H1 (cell line): ENCODE data around the gene LIMK1. TPM values are rescaled to one million over a fixed set of nuclear protein-coding genes. Genes with fewer than 3 reads are reported as not detected.

Source experiments
- CTCF ChIA-PET: fragments of 300-600 bp; sonication (Branson Sonifier 250); formaldehyde crosslinking; loops from one replicate; lab custom pipeline; 2021; ENCODE audit not compliant: partially characterized antibody; lab: Charles Lee
- POLR2A ChIA-PET: fragments of 300-600 bp; sonication (Branson Sonifier 250); formaldehyde crosslinking; loops from one replicate; lab custom pipeline; 2021; ENCODE audit warnings: inconsistent platforms; ENCODE audit not compliant: partially characterized antibody; lab: Charles Lee
- DNase-seq, 2 experiments: peaks; one replicate each; pipeline versions ENCODE4 v3.0.0 to v3.0.0-alpha.2; 2010 to 2022; ENCODE audit warnings: low spot score in 2 of 2, low read depth in 1 of 2, mixed read lengths in 1 of 2
- FAIRE-seq: peaks from 2 replicates; lab custom pipeline; 2011; peaks lifted over from hg19 to GRCh38; lab: Jason Lieb, UNC
- H2AFZ ChIP-seq: 2 replicates; pipeline ENCODE4 v1.8.1; 2012; ENCODE audit warnings: low read length, inconsistent platforms
- H2AK5ac ChIP-seq: 2 replicates; pipeline ENCODE4 v1.6.1; 2013; ENCODE audit warnings: low read depth, low read length
- H2BK120ac ChIP-seq: replicated peaks from 2 replicates; pipeline ENCODE3; 2013; ENCODE audit warnings: low read depth, low read length, inconsistent platforms
- H2BK12ac ChIP-seq: 2 replicates; pipeline ENCODE4 v1.6.1; 2013; ENCODE audit warnings: low read depth, low read length
- H2BK15ac ChIP-seq: 2 replicates; pipeline ENCODE4 v1.6.1; 2013; ENCODE audit warnings: low read length
- H2BK20ac ChIP-seq: 2 replicates; pipeline ENCODE4 v1.6.1; 2013; ENCODE audit warnings: low read length
- H2BK5ac ChIP-seq: 2 replicates; pipeline ENCODE4 v1.6.1; 2013; ENCODE audit warnings: low read depth, low read length
- H3K14ac ChIP-seq: 2 replicates; pipeline ENCODE4 v1.6.1; 2013; ENCODE audit warnings: inconsistent platforms; ENCODE audit not compliant: insufficient read length
- H3K18ac ChIP-seq: 2 replicates; pipeline ENCODE4 v1.6.1; 2013; ENCODE audit warnings: low read length; ENCODE audit errors: extremely low read depth
- H3K23ac ChIP-seq: 2 replicates; pipeline ENCODE4 v1.6.1; 2013; ENCODE audit warnings: inconsistent platforms; ENCODE audit not compliant: insufficient read length
- H3K23me2 ChIP-seq: 2 replicates; pipeline ENCODE4 v1.6.1; 2013; ENCODE audit warnings: low read depth, low read length
- H3K27ac ChIP-seq: 2 replicates; pipeline ENCODE4 v1.6.1; 2011; ENCODE audit warnings: low read depth, low read length, inconsistent platforms
- H3K27me3 ChIP-seq, 4 experiments: replicated peaks in 1 of 4; 1 replicate in 1 of 4; 2 replicates in 3 of 4; pipeline versions ENCODE4 v1.6.1 to v1.8.1; 2011 to 2013; ENCODE audit warnings: low read length in 3 of 4, mild to moderate bottlenecking in 3 of 4, inconsistent platforms in 2 of 4, mixed read lengths in 2 of 4, moderate library complexity in 1 of 4; ENCODE audit not compliant: control insufficient read depth in 3 of 4, insufficient read depth in 3 of 4; ENCODE audit errors: extremely low read depth in 1 of 4
- H3K36me3 ChIP-seq, 4 experiments: 2 replicates each; pipeline versions ENCODE4 v1.6.1 to v1.8.1; 2011 to 2013; ENCODE audit warnings: mild to moderate bottlenecking in 4 of 4, low read length in 3 of 4, moderate library complexity in 2 of 4, control low read depth in 1 of 4, inconsistent platforms in 1 of 4; ENCODE audit not compliant: insufficient read depth in 4 of 4, control insufficient read depth in 2 of 4
- H3K4ac ChIP-seq: replicated peaks from 2 replicates; pipeline ENCODE3; 2013; ENCODE audit warnings: low read length, low read depth, mixed read lengths, inconsistent platforms; ENCODE audit not compliant: insufficient read length
- H3K4me1 ChIP-seq, 4 experiments: replicated peaks in 1 of 4; 1 replicate in 1 of 4; 2 replicates in 3 of 4; pipeline versions ENCODE4 v1.6.1 to v1.8.1; 2011 to 2013; ENCODE audit warnings: low read length in 3 of 4, inconsistent platforms in 2 of 4, mixed read lengths in 1 of 4; ENCODE audit not compliant: insufficient read depth in 4 of 4, control insufficient read depth in 3 of 4
- H3K4me2 ChIP-seq, 2 experiments: 2 replicates each; pipeline versions ENCODE4 v1.6.1 to v1.8.1; 2011 to 2013; ENCODE audit warnings: low read depth in 2 of 2, low read length in 2 of 2, control low read depth in 1 of 2, inconsistent platforms in 1 of 2, mild to moderate bottlenecking in 1 of 2; ENCODE audit not compliant: insufficient read depth in 1 of 2
- H3K4me3 ChIP-seq, 4 experiments: fragments of 200-600, 300-600 bp in 1 of 4; sonication (generic), shearing (Covaris generic), sonication (Bioruptor Twin) in 1 of 4; 2 replicates each; pipeline versions ENCODE4 v1.5.1 to v1.8.1; 2011 to 2016; ENCODE audit warnings: low read length in 4 of 4, low read depth in 3 of 4, control low read depth in 2 of 4, inconsistent platforms in 2 of 4, mild to moderate bottlenecking in 2 of 4, mixed read lengths in 1 of 4, moderate library complexity in 1 of 4; ENCODE audit not compliant: insufficient read depth in 2 of 4; ENCODE audit errors: extremely low read depth in 1 of 4
- H3K56ac ChIP-seq: replicated peaks from 2 replicates; pipeline ENCODE3; 2013; ENCODE audit warnings: low read depth, mild to moderate bottlenecking, mixed read lengths, low read length, inconsistent platforms; ENCODE audit not compliant: insufficient read length
- H3K79me1 ChIP-seq: 2 replicates; pipeline ENCODE4 v1.6.1; 2013; ENCODE audit warnings: low read depth, low read length, control low read depth
- H3K79me2 ChIP-seq, 2 experiments: 2 replicates each; pipeline versions ENCODE4 v1.6.1 to v1.8.1; 2012 to 2013; ENCODE audit warnings: low read length in 2 of 2, mild to moderate bottlenecking in 2 of 2, inconsistent platforms in 1 of 2; ENCODE audit not compliant: insufficient read depth in 2 of 2, control insufficient read depth in 1 of 2
- H3K9ac ChIP-seq, 4 experiments: replicated peaks in 1 of 4; 1 replicate in 1 of 4; 2 replicates in 3 of 4; pipeline versions ENCODE4 v1.6.1 to v1.8.1; 2011 to 2013; ENCODE audit warnings: low read depth in 3 of 4, low read length in 3 of 4, control low read depth in 2 of 4, mild to moderate bottlenecking in 2 of 4, moderate library complexity in 2 of 4, inconsistent platforms in 1 of 4; ENCODE audit errors: extremely low read depth in 1 of 4
- H3K9me3 ChIP-seq, 2 experiments: 2 replicates each; pipeline versions ENCODE4 v1.6.1 to v1.8.1; 2012 to 2013; ENCODE audit warnings: mild to moderate bottlenecking in 2 of 2, moderate library complexity in 2 of 2, control low read depth in 1 of 2, inconsistent platforms in 1 of 2, low read depth in 1 of 2, low read length in 1 of 2, mixed read lengths in 1 of 2; ENCODE audit not compliant: insufficient read depth in 2 of 2
- H4K20me1 ChIP-seq, 2 experiments: replicated peaks in 1 of 2; 2 replicates each; pipeline versions ENCODE3 to v1.8.1; 2011 to 2013; ENCODE audit warnings: inconsistent platforms in 2 of 2, low read length in 2 of 2, mild to moderate bottlenecking in 1 of 2; ENCODE audit not compliant: insufficient read depth in 2 of 2, control insufficient read depth in 1 of 2
- H4K5ac ChIP-seq: 2 replicates; pipeline ENCODE4 v1.6.1; 2013; ENCODE audit warnings: low read length, low read depth, mixed read lengths, inconsistent platforms; ENCODE audit not compliant: insufficient read length
- H4K8ac ChIP-seq: 2 replicates; pipeline ENCODE4 v1.8.0; 2013; ENCODE audit warnings: mild to moderate bottlenecking, moderate library complexity, low read length, inconsistent platforms; ENCODE audit not compliant: insufficient read depth; ENCODE audit errors: extremely low read depth
- H4K91ac ChIP-seq: replicated peaks from 2 replicates; pipeline ENCODE3; 2013; ENCODE audit warnings: low read length, mixed read lengths, inconsistent platforms; ENCODE audit not compliant: insufficient read length
- CBX5 ChIP-seq: fragments of 300-800, 300-1000 bp; sonication (generic); IDR thresholded peaks from 2 replicates; pipeline ENCODE4 v1.7.1; 2016; ENCODE audit warnings: antibody characterized with exemption, low read length, low read depth
- CEBPB ChIP-seq: IDR thresholded peaks from 2 replicates; pipeline ENCODE4 v1.6.1; 2012; ENCODE audit warnings: low read depth, low read length
- CTBP2 ChIP-seq: IDR thresholded peaks from 2 replicates; pipeline ENCODE4 v1.7.0; 2011; ENCODE audit warnings: borderline replicate concordance, mild to moderate bottlenecking, moderate library complexity, mixed read lengths, low read length; ENCODE audit not compliant: insufficient read depth, insufficient read length
- EP300 ChIP-seq, 2 experiments: IDR thresholded peaks; 1 replicate in 1 of 2; 2 replicates in 1 of 2; pipeline ENCODE4 v1.6.1; 2011 to 2012; ENCODE audit warnings: low read depth in 2 of 2, low read length in 2 of 2, mild to moderate bottlenecking in 2 of 2, borderline replicate concordance in 1 of 2, inconsistent platforms in 1 of 2, moderate library complexity in 1 of 2
- KDM1A ChIP-seq: fragments of 200-600, 300-600 bp; sonication (generic); IDR thresholded peaks from 2 replicates; pipeline ENCODE4 v1.7.1; 2016; ENCODE audit warnings: mild to moderate bottlenecking, low read length, borderline replicate concordance
- KDM5A ChIP-seq: fragments of 200-600 bp; IDR thresholded peaks from 2 replicates; pipeline ENCODE4 v1.7.1; 2012; ENCODE audit warnings: mild to moderate bottlenecking, low read length, inconsistent platforms, mixed read lengths
- RAD21 ChIP-seq, 2 experiments: IDR thresholded peaks in 1 of 2; conservative IDR thresholded peaks in 1 of 2; 2 replicates each; pipeline ENCODE4 v1.6.1; 2011; ENCODE audit warnings: low read depth in 2 of 2, low read length in 2 of 2, improper control_type of control experiment in 1 of 2, inconsistent platforms in 1 of 2, mild to moderate bottlenecking in 1 of 2, moderate library complexity in 1 of 2
- SAP30 ChIP-seq: fragments of 300-600 bp; sonication (generic); IDR thresholded peaks from 2 replicates; pipeline ENCODE4 v1.7.1; 2012; ENCODE audit warnings: low read length, moderate library complexity, mild to moderate bottlenecking, inconsistent platforms; ENCODE audit not compliant: insufficient read depth, insufficient replicate concordance
- SIN3A ChIP-seq, 2 experiments: IDR thresholded peaks in 1 of 2; conservative IDR thresholded peaks in 1 of 2; 2 replicates each; pipeline ENCODE4 v1.6.1; 2011 to 2012; ENCODE audit warnings: low read length in 2 of 2, improper control_type of control experiment in 1 of 2, low read depth in 1 of 2, mild to moderate bottlenecking in 1 of 2
- TAF1 ChIP-seq: IDR thresholded peaks from 2 replicates; pipeline ENCODE4 v1.6.1; 2011; ENCODE audit warnings: mild to moderate bottlenecking, low read depth, low read length
- WGBS, 2 experiments: shearing (Covaris generic) in 1 of 2; methylation state at CpG; one replicate each; pipeline versions ENCODE4 v1.1.6 to v1.1.7; 2013 to 2015; ENCODE audit warnings: low lambda C conversion rate in 2 of 2, mixed read lengths in 2 of 2, inconsistent platforms in 1 of 2, low coverage in 1 of 2, missing lambda C conversion rate in 1 of 2; ENCODE audit not compliant: insufficient replicate concordance in 2 of 2, insufficient coverage in 1 of 2, insufficient read length in 1 of 2; ENCODE audit errors: extremely low coverage in 1 of 2, missing lambda C conversion rate in 1 of 2; 5-methylcytosine and 5-hydroxymethylcytosine counted together
- polyA plus RNA-seq, 7 experiments: library from polyadenylated mRNA; depleted of rRNA in 3 of 7; stranded (reverse) in 5 of 7; unstranded in 2 of 7; fragments of >200 nt in 5 of 7; fragments of 200-250 nt in 2 of 7; gene quantifications; 1 replicate in 5 of 7; 2 replicates in 1 of 7; 4 replicates in 1 of 7; pipeline versions ENCODE4 v1.2.1 to v1.2.3, GENCODE V29; 2011 to 2013; ENCODE audit warnings: missing spikeins in 2 of 7, mixed read lengths in 2 of 7
- total RNA-seq: library from RNA; stranded (reverse); fragmentation: NEBNext Ultra II Directional; extraction: Animal tissue kit (Norgen Biotek cat#: 25700); gene quantifications from 2 replicates; pipeline ENCODE4 v1.2.1, GENCODE V29; 2021
- TF ChIP-seq, protein P1 (sequence below): IDR thresholded peaks from 2 replicates; pipeline ENCODE4 v1.6.1; 2012; ENCODE audit warnings: inconsistent platforms

Gene LIMK1
- total and polyA plus RNA-seq, 2 of the 8 experiments (the other 6 are each of a cell fraction or from before 2014, with no cell fraction given) = 93.5 to 108 TPM

DNA sequence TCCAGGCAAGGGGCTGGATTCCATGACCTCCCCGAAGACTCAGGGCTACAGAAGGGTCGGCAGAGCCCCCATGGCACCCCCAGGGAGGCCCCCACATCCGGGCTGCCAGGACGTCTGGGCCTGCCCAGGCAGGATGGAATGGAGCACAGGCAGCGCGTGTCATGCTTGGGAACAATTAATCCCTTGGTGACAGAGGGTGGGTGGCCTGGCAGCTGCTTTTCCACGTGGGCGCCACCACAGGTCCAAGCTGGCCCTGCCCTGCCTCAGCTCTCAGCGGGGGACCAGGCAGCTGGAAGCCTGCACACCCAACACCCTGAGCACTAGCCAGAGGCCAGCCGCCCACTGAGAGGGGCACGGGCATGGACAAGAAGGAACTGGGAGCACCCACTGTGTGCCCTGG is 44.3 kb upstream of the LIMK1 start:
- Histone ChIP-seq H3K79me1 (no peaks in the 10 kb centered on the region), H3K27ac (no peak overlapping the region), H3K23ac (no peak overlapping the region), H3K56ac (no peak overlapping the region), H3K9ac (no peak overlapping the region), H4K20me1 (no peaks in the 10 kb centered on the region), H3K79me2 (no peaks in the 10 kb centered on the region), H4K5ac (no peak overlapping the region), H3K18ac (no peak overlapping the region), H3K4ac (no peak overlapping the region), H2BK15ac (no peak overlapping the region), H4K8ac (no peak overlapping the region), H2BK12ac (no peak overlapping the region), H3K4me2 (no peak overlapping the region), H2BK5ac (no peak overlapping the region), H3K14ac (no peak overlapping the region), H3K4me1 (peaks cover 0 to 17% (median 15%) of the 10 kb centered on the region in 4 experiments; a peak in 6 of 7 replicates), H2AFZ (no peak overlapping the region), H4K91ac (peak overlapping the region; percentile 41), H3K4me3 (no peak overlapping the region), H3K27me3 (no peaks in the 10 kb centered on the region), H3K9me3 (no peaks in the 10 kb centered on the region), H3K23me2 (no peaks in the 10 kb centered on the region; the same call in 1 of the 2 replicates), H3K36me3 (no peaks in the 10 kb centered on the region), H2BK20ac (no peak overlapping the region), H2BK120ac (no peak overlapping the region), H2AK5ac (no peak overlapping the region)
- FAIRE-seq = no peak
- POLR2A ChIA-PET = interaction anchor here (1.0 to 2.1 kb wide), 2 partner anchors 10 to 11 kb away, joined by 3 to 5 read pairs; partner anchors contain the start of gene ELN
- WGBS, 2 experiments = 92% methylated on average over 11 of the region's 11 CpGs; no CpG with 5 or more reads in 1 of the 2 experiments
- TF ChIP-seq EP300 (IDR thresholded peaks at IDR 0.05; ENCODE audit: borderline replicate concordance in 1 of 2, low read depth in 2 of 2, low read length in 2 of 2) (no peak), RAD21 (IDR thresholded peaks at IDR 0.05 in 1 of 2, conservative IDR thresholded peaks at IDR 0.05 in 1 of 2; ENCODE audit: low read depth in 2 of 2, low read length in 2 of 2) (no peak), SIN3A (conservative IDR thresholded peaks at IDR 0.05 in 1 of 2, IDR thresholded peaks at IDR 0.05 in 1 of 2; ENCODE audit: low read depth in 1 of 2, low read length in 2 of 2) (no peak), CTBP2 (no peak), KDM1A (no peak), CBX5 (no peak), TAF1 (no peak), CEBPB (no peak), SAP30 (no peak), KDM5A (no peak)
- TF ChIP-seq, protein P1, sequence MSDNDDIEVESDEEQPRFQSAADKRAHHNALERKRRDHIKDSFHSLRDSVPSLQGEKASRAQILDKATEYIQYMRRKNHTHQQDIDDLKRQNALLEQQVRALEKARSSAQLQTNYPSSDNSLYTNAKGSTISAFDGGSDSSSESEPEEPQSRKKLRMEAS = no peak
- CTCF ChIA-PET = interaction anchor here (0.5 to 6.5 kb wide), 8 partner anchors 10 to 174 kb away, joined by 3 to 58 read pairs (median 4); partner anchors contain the start of gene ELN
- DNase-seq = no peak
